Measurements from ENCODE around the gene ZDHHC3.

ZDHHC3 gene, protein sequence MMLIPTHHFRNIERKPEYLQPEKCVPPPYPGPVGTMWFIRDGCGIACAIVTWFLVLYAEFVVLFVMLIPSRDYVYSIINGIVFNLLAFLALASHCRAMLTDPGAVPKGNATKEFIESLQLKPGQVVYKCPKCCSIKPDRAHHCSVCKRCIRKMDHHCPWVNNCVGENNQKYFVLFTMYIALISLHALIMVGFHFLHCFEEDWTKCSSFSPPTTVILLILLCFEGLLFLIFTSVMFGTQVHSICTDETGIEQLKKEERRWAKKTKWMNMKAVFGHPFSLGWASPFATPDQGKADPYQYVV

GRCh38 chr3:44976002-44976815 lies at the start of gene ZDHHC3, which contains the start of gene EXOSC7:
Gene ZDHHC3, minus strand, starts transcription at chr3:44976174. Its CDS starts 16,738 bp downstream, at chr3:44959436.
Gene EXOSC7, plus strand, starts transcription at chr3:44976244. Its CDS starts 34 bp downstream, at chr3:44976278.
- TF ChIP-seq BHLHE40 (IDR thresholded peaks at IDR 0.05; ENCODE audit: borderline replicate concordance) (no peak), ELF4 (IDR thresholded peaks at IDR 0.05) (peak; percentile 49), ZNF384 (IDR thresholded peaks at IDR 0.05) (no peak), L3MBTL2 (conservative IDR thresholded peaks at IDR 0.05) (peak; percentile 55), NFRKB (IDR thresholded peaks at IDR 0.05) (no peak)
- ChIA-PET CTCF (interaction anchor here (0.6 to 1.3 kb wide), 2 partner anchors 11 to 1520 kb away, joined by 3 to 5 read pairs; no protein-coding TSS in a partner anchor), POLR2A (interaction anchor here (0.8 to 2.4 kb wide), 3 partner anchors 9 to 18 kb away, joined by 4 to 7 read pairs (median 5); no protein-coding TSS in a partner anchor)
- DNase-seq (ENCODE audit: extremely low spot score): peak; percentile 93

DNA sequence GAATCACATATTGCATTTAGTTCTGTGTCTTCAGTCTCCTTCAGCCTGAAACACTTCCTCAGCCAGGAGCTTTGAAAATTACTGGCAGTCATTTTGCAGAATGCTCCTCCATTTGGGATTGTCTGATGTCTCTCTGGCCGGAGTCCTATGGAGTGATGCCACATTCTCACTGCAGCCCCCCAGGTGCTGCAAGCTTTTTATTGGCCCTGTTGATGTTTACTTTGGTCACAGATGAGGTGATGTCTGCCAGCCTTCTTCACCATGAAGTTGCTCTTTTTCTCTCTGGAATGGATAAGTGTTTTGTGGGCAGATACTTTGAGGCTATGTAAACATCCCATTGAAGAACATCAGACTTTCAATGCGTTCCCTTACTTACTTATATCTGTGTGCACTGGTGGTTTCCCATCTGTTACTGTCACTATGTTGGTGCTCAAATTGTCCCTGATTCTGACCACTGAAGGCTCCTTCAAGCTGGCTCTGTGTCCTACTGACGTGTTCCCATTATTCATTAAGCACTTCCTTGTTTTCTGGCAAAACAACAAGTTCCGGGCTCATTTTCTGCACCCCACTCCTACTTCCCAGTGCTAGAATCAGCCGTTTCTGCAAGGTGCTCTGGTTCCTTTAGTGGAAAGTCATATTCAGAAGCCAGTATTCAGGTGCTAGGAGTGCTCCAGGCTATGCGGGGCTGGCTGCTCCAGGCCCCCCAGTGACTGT lies 48.7 kb upstream of the ZDHHC3 start:
- DNase-seq (ENCODE audit: extremely low spot score): no peak
- no peak for TF ChIP-seq L3MBTL2 (conservative IDR thresholded peaks at IDR 0.05)
- TF ChIP-seq ELF4 (IDR thresholded peaks at IDR 0.05): no peak
- TF ChIP-seq NFRKB (IDR thresholded peaks at IDR 0.05): no peak
- TF ChIP-seq CTBP1 (IDR thresholded peaks at IDR 0.05; ENCODE audit: borderline replicate concordance): no peak
- TF ChIP-seq FOXA1 (IDR thresholded peaks at IDR 0.05): no peak
- no peak for TF ChIP-seq TARDBP (IDR thresholded peaks at IDR 0.05)
- TF ChIP-seq FOXM1 (IDR thresholded peaks at IDR 0.05; ENCODE audit: borderline replicate concordance): no peak
- TF ChIP-seq ZNF384 (IDR thresholded peaks at IDR 0.05): no peak
- TF ChIP-seq LEF1 (IDR thresholded peaks at IDR 0.05; ENCODE audit: borderline replicate concordance): no peak
- TF ChIP-seq HDGF (IDR thresholded peaks at IDR 0.05; ENCODE audit: borderline replicate concordance): no peak
- TF ChIP-seq, protein P1, sequence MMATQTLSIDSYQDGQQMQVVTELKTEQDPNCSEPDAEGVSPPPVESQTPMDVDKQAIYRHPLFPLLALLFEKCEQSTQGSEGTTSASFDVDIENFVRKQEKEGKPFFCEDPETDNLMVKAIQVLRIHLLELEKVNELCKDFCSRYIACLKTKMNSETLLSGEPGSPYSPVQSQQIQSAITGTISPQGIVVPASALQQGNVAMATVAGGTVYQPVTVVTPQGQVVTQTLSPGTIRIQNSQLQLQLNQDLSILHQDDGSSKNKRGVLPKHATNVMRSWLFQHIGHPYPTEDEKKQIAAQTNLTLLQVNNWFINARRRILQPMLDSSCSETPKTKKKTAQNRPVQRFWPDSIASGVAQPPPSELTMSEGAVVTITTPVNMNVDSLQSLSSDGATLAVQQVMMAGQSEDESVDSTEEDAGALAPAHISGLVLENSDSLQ (IDR thresholded peaks at IDR 0.05): no peak
- TF ChIP-seq ARNT (IDR thresholded peaks at IDR 0.05): no peak
- no peak for TF ChIP-seq SP1 (IDR thresholded peaks at IDR 0.05)
- TF ChIP-seq BHLHE40 (IDR thresholded peaks at IDR 0.05; ENCODE audit: borderline replicate concordance): no peak
- no peak for TF ChIP-seq SUZ12 (IDR thresholded peaks at IDR 0.05)
- ChIA-PET CTCF (no interaction called here), POLR2A (no interaction called here)

GRCh38 chr3:45023675-45024074 lies 47.7 kb upstream of the ZDHHC3 start:
- ChIA-PET CTCF (no interaction called here), POLR2A (no interaction called here)
- DNase-seq (ENCODE audit: extremely low spot score): no peak
- TF ChIP-seq SUZ12 (IDR thresholded peaks at IDR 0.05) (no peak), BHLHE40 (IDR thresholded peaks at IDR 0.05; ENCODE audit: borderline replicate concordance) (no peak), FOXM1 (IDR thresholded peaks at IDR 0.05; ENCODE audit: borderline replicate concordance) (no peak), FOXA1 (IDR thresholded peaks at IDR 0.05) (no peak), ELF4 (IDR thresholded peaks at IDR 0.05) (no peak), L3MBTL2 (conservative IDR thresholded peaks at IDR 0.05) (no peak), ZNF384 (IDR thresholded peaks at IDR 0.05) (no peak), CTBP1 (IDR thresholded peaks at IDR 0.05; ENCODE audit: borderline replicate concordance) (no peak), HDGF (IDR thresholded peaks at IDR 0.05; ENCODE audit: borderline replicate concordance) (no peak), FOXK2 (IDR thresholded peaks at IDR 0.05) (no peak)
- TF ChIP-seq, protein P1 (IDR thresholded peaks at IDR 0.05): no peak

GRCh38 chr3:45021524-45022297 lies 45.7 kb upstream of the ZDHHC3 start:
- POLR2A ChIA-PET: no interaction called here

More at GRCh38 chr3:45021524-45022297, 45.7 kb upstream of the ZDHHC3 start:
- TF ChIP-seq SUZ12 (IDR thresholded peaks at IDR 0.05) (no peak), ELF4 (IDR thresholded peaks at IDR 0.05) (no peak), TARDBP (IDR thresholded peaks at IDR 0.05) (no peak), BHLHE40 (IDR thresholded peaks at IDR 0.05; ENCODE audit: borderline replicate concordance) (no peak), NFRKB (IDR thresholded peaks at IDR 0.05) (no peak), HDGF (IDR thresholded peaks at IDR 0.05; ENCODE audit: borderline replicate concordance) (no peak), LEF1 (IDR thresholded peaks at IDR 0.05; ENCODE audit: borderline replicate concordance) (no peak), ZNF384 (IDR thresholded peaks at IDR 0.05) (no peak), FOXK2 (IDR thresholded peaks at IDR 0.05) (no peak)
- TF ChIP-seq, protein P1 (IDR thresholded peaks at IDR 0.05): no peak
- no peak for DNase-seq (ENCODE audit: extremely low spot score)
- CTCF ChIA-PET: no interaction called here
